Activated CD8-positive, alpha-beta memory T cell treated with anti-CD3 and anti-CD28 coated beads for 1 hour (primary cell): ENCODE data around the gene ARHGEF38.
"Not testable (repeated sequence)": the region's sequence is repeated elsewhere in the genome, so short reads cannot be mapped to it uniquely, and the experiment has no call there.

Source experiments
- DNase-seq, 2 donors: peaks; one replicate each; pipeline ENCODE4 v3.0.0-alpha.2; 2020; ENCODE audit warnings: low read depth in 1 of 2; ENCODE audit errors: extremely low read depth in 1 of 2

The ARHGEF38 gene

DNA sequence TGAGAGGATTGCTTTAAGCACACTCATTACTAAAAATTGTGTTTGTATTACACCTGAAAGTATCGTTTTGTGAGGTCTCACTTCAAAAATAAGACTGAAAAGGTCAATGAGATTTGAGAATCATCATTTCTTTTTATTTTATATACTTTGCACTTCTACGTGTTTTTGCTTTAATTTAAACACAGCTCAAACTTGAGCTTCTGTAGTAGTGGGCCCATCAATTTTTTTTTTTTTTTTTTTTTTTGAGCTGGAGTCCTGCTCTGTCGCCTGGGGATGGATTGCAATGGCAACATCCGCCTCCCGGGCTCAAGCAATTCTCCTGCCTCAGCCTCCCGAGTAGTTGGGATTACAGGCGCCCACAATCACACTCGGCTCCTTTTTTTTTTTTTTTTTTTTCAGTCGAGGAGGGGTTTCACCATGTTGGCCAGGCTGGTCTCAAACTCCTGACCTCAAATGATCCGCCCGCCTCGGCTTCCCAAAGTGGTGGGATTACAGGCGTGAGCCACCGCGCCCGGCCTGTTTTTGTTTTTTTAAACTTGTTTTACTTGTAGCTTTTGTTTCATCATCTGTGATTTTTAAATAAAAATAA is 157.7 kb downstream of the ARHGEF38 start:
- DNase-seq: no peak

DNA sequence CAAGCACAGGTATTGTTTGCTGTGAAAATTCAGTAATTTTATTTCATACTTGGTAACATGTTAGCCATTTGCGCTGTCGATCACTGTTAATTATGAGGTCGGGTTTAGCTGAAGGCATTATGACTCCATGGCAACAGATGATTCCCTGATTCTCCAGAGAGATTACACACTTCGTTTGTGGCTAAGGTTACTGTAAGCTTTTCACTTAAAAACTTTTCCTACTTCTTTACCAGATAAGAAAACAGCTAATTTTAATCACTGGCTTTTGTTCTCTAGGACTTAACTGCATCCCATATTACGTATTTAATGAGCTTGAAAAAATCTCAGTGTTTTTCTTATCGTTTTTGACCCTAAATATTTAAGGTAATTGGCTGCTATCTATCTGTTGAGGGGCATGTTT is 158.3 kb downstream of the ARHGEF38 start:
- DNase-seq: no peak

GRCh38 chr4:105712766-105713165 is 160.3 kb downstream of the ARHGEF38 start:
- no peak for DNase-seq

GRCh38 chr4:105714071-105714521 is 161.7 kb downstream of the ARHGEF38 start:
- DNase-seq: no peak

GRCh38 chr4:105714932-105715331 is 162.5 kb downstream of the ARHGEF38 start:
- no peak for DNase-seq

- no peak for DNase-seq
Observed at GRCh38 chr4:105715692-105716278, 163.4 kb downstream of the ARHGEF38 start.

DNA sequence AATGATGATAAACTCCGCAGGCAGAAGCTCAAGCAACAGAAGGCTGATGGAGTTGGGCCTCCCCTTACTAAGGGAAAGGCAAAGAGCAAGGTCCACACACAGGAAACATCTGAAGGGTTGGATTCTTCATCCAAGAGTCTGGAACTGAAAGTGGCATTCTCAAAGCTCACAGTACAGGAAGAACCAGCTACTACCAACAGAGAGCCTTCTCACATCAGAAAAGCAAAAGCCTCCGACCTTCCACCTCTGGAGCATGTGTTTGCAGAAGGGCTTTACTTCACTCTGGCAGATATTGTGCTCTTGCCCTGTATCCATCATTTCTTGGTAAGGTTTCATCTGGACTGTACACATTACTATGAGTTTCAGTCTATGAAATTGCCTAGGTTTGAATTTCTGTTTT is 166.8 kb downstream of the ARHGEF38 start:
- DNase-seq: no peak

GRCh38 chr4:105725623-105726022 is 173.2 kb downstream of the ARHGEF38 start:
- DNase-seq: no peak

- DNase-seq: not testable (repeated sequence)
Observed at GRCh38 chr4:105729895-105730294, 177.5 kb downstream of the ARHGEF38 start.
